Nephron (organoid): ENCODE results near the gene ARAP3.

Source experiments
- H3K27ac Mint-ChIP-seq, 3 experiments: 2 replicates each; pipeline ENCODE4 v1.8.0; 2020; ENCODE audit warnings: mixed read lengths in 3 of 3, mild to moderate bottlenecking in 2 of 3, moderate library complexity in 1 of 3
- H3K27me3 Mint-ChIP-seq: 2 replicates; pipeline ENCODE4 v1.8.0; 2021; ENCODE audit warnings: low read depth, mild to moderate bottlenecking, moderate library complexity, mixed read lengths
- H3K36me3 Mint-ChIP-seq: 2 replicates; pipeline ENCODE4 v1.8.0; 2020; ENCODE audit warnings: low read depth, mixed read lengths
- H3K4me1 Mint-ChIP-seq: 2 replicates; pipeline ENCODE4 v1.8.0; 2020; ENCODE audit warnings: mixed read lengths
- H3K4me3 Mint-ChIP-seq, 3 experiments: 2 replicates each; pipeline ENCODE4 v1.8.0; 2020; ENCODE audit warnings: mild to moderate bottlenecking in 3 of 3, mixed read lengths in 3 of 3, moderate library complexity in 2 of 3
- H3K9me3 Mint-ChIP-seq: 2 replicates; pipeline ENCODE4 v1.8.0; 2020; ENCODE audit warnings: mixed read lengths
- TF ChIP-seq, protein P1 (sequence below), 3 experiments: fragments of 200-600 bp; sonication (generic); IDR thresholded peaks; one replicate each; pipeline ENCODE4 v1.5.0; 2021; ENCODE audit warnings: antibody characterized with exemption in 3 of 3; ENCODE audit not compliant: unreplicated experiment in 3 of 3

ARAP3 gene

DNA sequence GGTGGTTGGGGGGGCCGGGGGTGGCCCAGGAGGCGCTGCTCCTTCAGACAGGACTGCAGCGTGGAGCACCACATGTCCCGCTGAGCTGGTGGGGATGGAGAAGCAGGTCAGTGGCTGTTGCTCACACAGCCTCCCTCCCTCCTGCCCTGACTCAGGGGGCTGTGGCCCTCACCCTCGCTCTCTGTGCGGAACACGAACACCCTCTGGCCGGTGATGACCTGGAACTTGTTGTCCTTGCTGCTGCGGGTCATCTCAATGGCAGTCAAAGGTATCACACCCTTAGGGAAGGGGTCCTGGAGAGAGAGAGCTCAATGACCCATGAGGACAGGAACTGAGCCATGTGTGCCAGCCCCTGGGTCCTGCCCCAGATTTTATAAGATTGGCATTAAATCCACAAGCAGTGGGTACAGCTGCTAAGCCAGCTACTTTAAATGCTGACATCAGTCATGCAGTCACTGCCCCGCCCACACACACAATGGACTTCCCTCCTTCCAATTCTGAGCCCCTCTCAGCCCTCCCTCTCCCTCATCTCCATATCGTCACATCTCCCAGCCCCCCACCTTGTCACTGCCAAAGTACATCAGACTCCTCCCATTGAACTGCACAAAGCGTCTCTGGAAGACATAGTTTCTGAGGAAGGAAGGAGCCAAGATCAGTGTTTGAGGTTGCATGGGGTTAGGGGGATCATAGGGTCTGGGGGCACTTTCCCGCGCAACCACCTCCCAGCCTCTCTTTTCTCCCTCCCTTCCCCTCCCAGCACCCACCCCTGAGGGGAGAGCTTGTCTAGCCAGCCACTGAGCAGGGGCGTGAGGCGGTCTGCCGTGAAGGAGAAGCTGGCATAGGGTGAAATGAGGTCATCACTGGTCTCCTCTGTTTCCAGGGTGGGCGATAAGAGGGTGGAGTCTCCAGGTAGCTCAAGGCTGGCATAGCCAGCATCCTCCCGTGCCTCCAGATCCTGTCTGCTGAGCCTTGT, 8.9 kb downstream of the ARAP3 start:
- Mint-ChIP-seq H3K36me3 (peaks cover 10% of the 10 kb centered on the region), H3K27me3 (peaks cover 7% of the 10 kb centered on the region), H3K9me3 (no peaks in the 10 kb centered on the region), H3K27ac (peak overlapping the region in 2 of 3 experiments; percentile 6 to 64), H3K4me1 (no peaks in the 10 kb centered on the region), H3K4me3 (no peak overlapping the region)
- TF ChIP-seq, protein P1, sequence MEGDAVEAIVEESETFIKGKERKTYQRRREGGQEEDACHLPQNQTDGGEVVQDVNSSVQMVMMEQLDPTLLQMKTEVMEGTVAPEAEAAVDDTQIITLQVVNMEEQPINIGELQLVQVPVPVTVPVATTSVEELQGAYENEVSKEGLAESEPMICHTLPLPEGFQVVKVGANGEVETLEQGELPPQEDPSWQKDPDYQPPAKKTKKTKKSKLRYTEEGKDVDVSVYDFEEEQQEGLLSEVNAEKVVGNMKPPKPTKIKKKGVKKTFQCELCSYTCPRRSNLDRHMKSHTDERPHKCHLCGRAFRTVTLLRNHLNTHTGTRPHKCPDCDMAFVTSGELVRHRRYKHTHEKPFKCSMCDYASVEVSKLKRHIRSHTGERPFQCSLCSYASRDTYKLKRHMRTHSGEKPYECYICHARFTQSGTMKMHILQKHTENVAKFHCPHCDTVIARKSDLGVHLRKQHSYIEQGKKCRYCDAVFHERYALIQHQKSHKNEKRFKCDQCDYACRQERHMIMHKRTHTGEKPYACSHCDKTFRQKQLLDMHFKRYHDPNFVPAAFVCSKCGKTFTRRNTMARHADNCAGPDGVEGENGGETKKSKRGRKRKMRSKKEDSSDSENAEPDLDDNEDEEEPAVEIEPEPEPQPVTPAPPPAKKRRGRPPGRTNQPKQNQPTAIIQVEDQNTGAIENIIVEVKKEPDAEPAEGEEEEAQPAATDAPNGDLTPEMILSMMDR (IDR thresholded peaks at IDR 0.05; ENCODE audit: unreplicated experiment in 3 of 3): no peak

DNA sequence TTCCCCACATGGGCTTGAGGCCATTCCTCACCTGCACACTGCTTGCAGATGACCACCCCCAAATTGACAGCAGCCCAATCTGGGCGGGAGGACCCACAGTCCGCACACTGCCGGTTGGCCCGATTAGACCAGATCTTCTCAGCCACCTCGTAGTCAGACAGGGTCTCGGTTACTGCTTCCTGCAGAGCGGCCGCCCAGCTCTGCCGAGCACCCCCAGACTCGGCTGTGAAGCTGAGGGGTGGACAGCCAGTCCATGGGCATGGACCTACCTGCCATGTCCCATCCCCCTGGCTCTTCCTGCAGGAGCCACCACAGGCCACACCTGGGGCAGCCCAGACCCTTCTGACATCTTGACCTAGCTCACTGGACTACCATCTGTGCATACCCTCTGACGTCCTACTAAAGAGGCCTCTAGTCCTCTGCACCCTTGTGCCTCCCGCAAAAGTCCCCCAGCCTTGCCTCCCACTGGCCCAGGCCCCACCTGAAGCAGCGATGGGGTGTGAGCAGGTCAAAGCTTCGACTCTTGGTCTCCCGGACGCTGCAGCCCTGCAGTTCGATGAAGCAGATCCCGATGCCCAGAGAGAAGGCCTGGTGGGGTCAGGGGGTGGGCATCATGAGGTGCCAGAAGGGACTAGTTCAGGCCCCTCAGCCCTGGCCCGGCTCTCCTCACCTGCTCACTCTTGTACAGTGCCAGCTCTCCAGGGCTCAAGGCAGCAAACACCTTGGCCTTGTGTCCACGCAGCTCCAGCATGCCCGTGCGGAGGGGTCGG, 9.8 kb downstream of the ARAP3 start:
- no peaks in the 10 kb centered on the region for H3K9me3 Mint-ChIP-seq
- H3K27me3 Mint-ChIP-seq: peaks cover 4% of the 10 kb centered on the region
- no peaks in the 10 kb centered on the region for H3K4me1 Mint-ChIP-seq
- H3K27ac Mint-ChIP-seq: no peak overlapping the region
- TF ChIP-seq, protein P1 (IDR thresholded peaks at IDR 0.05; ENCODE audit: unreplicated experiment in 3 of 3): no peak
- peaks cover 7% of the 10 kb centered on the region for H3K36me3 Mint-ChIP-seq
- H3K4me3 Mint-ChIP-seq: no peak overlapping the region

DNA sequence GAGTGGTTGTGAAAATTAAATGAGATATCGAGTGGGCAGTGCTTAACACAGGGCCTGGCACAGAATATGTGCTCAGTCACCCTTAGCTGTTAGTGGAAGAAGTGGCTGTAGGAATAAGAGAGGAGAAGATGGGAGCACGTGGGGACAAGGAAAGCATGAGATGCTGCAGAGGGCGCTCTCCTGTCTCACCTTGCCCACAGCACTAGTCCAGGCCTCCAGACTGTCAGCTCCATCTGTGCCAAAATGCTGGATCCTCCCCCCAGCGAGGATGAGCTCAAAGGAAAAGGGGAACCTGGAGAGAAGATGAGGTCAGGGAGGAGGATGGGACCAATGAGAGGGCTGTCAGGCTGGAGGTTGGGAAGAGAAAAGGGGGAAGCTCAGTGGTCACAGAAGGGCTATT, 12.5 kb downstream of the ARAP3 start:
- Mint-ChIP-seq H3K36me3 (peaks cover 6% of the 10 kb centered on the region), H3K4me1 (no peaks in the 10 kb centered on the region), H3K27me3 (peaks cover 7% of the 10 kb centered on the region), H3K9me3 (no peaks in the 10 kb centered on the region), H3K27ac (no peak overlapping the region), H3K4me3 (no peak overlapping the region)
- TF ChIP-seq, protein P1 (IDR thresholded peaks at IDR 0.05; ENCODE audit: unreplicated experiment in 3 of 3): no peak

DNA sequence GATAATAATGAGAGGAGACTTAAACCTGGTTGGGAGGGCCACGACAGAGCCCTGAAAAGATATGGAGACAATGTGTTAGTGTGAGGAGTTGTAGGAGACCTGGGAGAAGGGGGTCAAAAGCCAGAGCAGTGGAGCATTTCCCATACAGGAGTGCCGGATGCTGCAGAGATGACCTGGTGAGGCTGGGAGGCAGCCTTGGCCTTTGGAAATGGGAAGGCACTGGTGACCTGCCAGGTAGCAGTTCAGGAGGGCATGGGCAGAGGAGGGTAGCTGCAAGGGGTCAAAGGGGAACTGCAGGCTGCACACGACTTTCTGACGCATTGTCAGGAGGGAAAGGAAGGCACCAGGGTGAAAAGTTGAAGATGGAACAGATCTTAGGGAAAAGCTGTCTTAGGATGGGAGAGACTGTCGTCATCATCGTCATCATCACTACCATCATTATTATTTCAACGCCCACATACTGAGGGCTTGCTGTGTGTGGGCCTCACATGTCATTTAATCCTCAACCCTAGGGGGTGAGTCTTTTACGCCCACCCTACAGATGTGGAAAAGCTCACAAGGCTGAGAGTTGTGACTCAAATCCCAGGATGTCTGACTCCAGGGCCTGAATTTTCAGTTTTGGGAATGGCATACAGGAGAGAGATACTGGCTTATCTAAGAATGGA, 13.3 kb downstream of the ARAP3 start:
- TF ChIP-seq, protein P1 (IDR thresholded peaks at IDR 0.05; ENCODE audit: unreplicated experiment in 3 of 3): no peak
- Mint-ChIP-seq H3K4me1 (no peaks in the 10 kb centered on the region), H3K36me3 (peaks cover 6% of the 10 kb centered on the region), H3K4me3 (no peak overlapping the region), H3K27ac (no peak overlapping the region), H3K9me3 (no peaks in the 10 kb centered on the region), H3K27me3 (peaks cover 7% of the 10 kb centered on the region)

DNA sequence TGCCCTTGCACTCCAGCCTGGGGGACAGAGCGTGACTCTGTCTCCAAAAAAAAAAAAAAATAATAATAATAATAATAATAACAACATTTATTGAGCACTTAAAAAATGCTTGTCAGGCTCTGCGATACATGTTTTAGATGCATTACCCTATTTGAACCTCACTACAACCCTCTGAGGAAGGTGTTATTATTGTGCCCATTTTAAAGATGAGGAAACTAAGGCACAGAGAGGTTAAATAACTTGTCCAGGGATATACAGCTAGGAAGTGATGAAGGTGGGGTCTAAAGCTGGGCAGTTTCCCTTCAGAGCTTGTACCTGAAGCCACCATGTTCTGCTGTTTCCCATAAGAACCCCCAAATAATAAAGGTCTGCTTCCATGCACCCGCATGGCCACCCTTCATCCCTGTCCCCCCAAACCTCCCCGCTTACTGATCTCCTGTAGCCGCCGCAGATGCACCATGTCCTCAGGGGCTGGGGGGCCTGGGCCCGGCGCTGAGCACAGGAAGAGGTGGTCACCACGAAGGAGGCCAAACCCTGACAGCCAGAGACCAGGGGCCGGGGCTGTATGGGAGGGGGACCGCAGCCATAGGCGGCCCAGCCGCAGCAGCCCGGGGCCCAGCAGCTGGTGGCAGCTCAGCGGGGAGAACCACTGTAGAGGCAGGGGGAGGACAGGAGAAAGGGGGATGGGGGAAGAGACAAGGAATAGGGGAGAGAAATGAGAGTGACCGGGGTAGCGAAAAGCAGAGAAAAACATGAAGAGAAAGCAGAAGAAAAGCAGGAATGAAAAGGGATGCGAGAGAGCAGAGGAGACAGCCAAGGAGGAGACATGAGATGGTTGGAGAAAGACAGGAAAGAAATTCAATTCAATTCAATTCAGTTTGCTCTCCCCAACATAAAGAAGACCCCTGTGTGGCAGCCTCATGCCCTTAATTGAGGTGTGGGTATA, 15.8 kb downstream of the ARAP3 start:
- Mint-ChIP-seq H3K36me3 (peaks cover 10% of the 10 kb centered on the region), H3K9me3 (no peaks in the 10 kb centered on the region), H3K27me3 (peaks cover 7% of the 10 kb centered on the region), H3K4me3 (no peak overlapping the region), H3K4me1 (no peaks in the 10 kb centered on the region), H3K27ac (no peak overlapping the region)
- TF ChIP-seq, protein P1 (IDR thresholded peaks at IDR 0.05; ENCODE audit: unreplicated experiment in 3 of 3): no peak
